GM10248 (cell line): Measurements from ENCODE around the gene HELZ.

Experiments
- CTCF ChIA-PET: fragments of 300-600 bp; sonication (Branson Sonifier 250); formaldehyde crosslinking; extraction: SDS; loops from one replicate; lab custom pipeline; 2021; ENCODE audit warnings: antibody characterized with exemption; lab: Yijun Ruan, JAX
- POLR2A ChIA-PET: fragments of 350-650 bp; sonication (Branson Sonifier 250); formaldehyde crosslinking; extraction: SDS; loops from one replicate; lab custom pipeline; 2020; ENCODE audit warnings: antibody characterized with exemption; lab: Yijun Ruan, JAX
- DNase-seq: peaks from one replicate; pipeline ENCODE4 v3.0.0; 2012; ENCODE audit errors: extremely low spot score
- TF ChIP-seq, protein P1 (sequence below): IDR thresholded peaks from 2 replicates; pipeline ENCODE4 v1.5.1; 2012; ENCODE audit warnings: mild to moderate bottlenecking, low read depth; ENCODE audit errors: extremely low read depth, missing control alignments, control extremely low read depth

The HELZ gene

DNA sequence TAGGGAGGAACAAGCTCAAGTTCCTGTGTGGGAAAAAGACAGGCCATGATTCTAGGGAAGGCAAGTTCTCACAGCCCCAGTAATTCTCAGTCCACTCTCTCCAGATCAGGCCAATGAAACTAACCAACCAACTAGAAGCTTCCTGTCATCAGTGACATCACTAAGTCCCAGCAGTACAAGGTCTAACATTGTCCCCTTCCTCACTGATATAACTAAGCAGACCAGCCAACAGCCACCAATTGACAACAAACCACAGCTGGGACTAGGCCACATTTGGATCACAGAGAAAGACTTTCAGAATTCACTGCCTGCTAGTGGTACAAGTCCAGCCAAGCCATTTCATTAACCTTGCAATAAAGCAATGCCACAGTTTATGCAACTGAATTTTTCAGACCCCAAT lies 106.6 kb downstream of the HELZ start:
- CTCF ChIA-PET = no interaction called here

DNA sequence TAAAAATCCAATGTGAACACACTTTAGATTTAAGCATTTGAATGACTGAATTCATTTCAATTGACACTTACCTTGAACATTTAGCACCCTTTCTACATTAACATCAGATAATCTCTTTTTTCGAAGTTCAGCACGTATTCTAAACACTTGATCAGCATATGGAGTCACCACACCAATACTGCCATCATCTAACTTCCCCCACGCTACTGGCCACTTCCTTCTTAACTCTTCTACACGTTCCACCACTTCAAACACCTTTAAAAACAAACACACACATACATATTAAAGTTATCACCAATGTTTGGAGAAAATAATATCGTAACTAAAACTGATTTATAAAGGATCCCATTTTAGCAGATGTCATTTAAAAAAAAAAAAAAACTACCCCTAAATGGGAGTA lies 107.1 kb downstream of the HELZ start:
- TF ChIP-seq, protein P1, sequence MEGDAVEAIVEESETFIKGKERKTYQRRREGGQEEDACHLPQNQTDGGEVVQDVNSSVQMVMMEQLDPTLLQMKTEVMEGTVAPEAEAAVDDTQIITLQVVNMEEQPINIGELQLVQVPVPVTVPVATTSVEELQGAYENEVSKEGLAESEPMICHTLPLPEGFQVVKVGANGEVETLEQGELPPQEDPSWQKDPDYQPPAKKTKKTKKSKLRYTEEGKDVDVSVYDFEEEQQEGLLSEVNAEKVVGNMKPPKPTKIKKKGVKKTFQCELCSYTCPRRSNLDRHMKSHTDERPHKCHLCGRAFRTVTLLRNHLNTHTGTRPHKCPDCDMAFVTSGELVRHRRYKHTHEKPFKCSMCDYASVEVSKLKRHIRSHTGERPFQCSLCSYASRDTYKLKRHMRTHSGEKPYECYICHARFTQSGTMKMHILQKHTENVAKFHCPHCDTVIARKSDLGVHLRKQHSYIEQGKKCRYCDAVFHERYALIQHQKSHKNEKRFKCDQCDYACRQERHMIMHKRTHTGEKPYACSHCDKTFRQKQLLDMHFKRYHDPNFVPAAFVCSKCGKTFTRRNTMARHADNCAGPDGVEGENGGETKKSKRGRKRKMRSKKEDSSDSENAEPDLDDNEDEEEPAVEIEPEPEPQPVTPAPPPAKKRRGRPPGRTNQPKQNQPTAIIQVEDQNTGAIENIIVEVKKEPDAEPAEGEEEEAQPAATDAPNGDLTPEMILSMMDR = no peak
- DNase-seq = no peak
- ChIA-PET CTCF (no interaction called here), POLR2A (no interaction called here)

More for the DNA sequence above, 106.6 kb downstream of the HELZ start:
- POLR2A ChIA-PET = no interaction called here
- TF ChIP-seq, protein P1 = no peak
- DNase-seq = no peak

DNA sequence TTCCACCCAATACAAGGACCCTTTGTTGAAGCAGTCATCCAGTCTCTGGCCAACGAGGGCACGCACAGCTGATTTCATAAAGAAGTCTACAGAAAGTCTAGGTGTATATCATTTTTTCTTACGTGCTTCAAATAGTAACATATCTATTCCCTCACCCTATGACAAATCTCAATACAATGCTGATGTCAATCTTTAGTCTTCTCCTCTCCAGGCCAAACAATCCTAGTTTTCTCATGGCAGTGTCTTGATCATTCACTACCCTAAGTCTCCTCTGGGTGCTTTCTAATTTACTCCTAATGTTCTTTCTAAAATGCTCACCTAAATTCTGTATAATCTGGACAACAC lies 108.0 kb downstream of the HELZ start:
- TF ChIP-seq, protein P1 = no peak
- CTCF ChIA-PET = no interaction called here
- POLR2A ChIA-PET = no interaction called here
- no peak for DNase-seq

DNA sequence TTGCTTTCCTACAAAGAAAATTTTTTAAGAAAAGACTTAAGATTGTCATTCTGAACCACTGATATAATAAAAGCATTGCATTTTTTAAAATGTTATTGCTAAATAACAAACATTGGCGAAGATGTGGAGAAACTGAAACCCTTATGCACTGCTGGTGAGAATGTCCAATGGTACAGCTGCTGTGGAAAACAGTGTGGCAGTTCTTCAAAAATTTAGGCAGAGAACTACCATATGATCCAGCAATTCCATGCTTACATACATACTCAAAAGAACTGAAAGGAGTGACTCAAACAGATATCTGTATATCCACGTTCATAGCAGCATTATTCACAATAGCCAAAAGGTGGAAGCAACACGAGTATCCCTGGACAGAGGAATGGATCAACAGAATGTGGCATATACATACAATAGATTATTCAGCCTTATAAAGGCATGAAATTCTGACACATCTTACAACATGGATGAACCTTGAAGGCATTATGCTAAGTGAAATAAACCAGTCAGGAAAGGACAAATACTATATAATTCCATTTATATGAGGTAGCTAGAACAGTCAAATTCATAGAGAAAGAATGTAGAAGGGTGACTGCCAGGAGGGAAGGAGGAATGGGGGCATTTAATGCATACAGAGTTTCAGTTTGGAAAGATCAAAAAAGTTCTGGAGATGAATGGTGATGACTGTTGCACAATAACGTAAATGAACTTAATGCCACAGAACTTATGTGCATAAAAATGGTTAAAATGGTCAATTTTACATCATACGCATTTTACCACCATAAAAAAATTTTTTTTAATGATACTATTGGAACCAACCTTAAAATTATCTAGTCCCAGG lies 108.6 kb downstream of the HELZ start:
- DNase-seq = no peak
- CTCF ChIA-PET = interaction anchor here (1.8 kb wide), 1 partner anchor 10 kb away, joined by 6 read pairs; no protein-coding TSS in a partner anchor
- POLR2A ChIA-PET = no interaction called here
- TF ChIP-seq, protein P1 = no peak

DNA sequence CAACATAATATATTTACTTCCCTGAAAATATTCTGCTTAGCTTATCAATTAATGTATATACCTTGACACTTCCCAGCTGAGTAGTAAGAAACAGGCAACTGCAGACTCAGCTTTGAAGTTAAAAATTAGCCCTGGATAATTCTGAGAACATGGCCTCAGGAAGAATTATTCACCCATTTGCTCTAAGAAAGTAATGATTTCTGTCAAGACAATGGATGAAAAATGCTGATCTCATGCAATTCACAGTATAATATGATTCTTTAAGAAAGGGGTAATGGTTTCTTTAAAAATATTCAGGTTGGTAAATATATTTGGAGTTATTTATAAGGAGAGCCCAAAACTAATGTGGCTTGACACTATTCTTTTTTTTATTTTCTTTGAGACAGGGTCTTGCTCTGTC lies 111.8 kb downstream of the HELZ start:
- TF ChIP-seq, protein P1 = no peak
- DNase-seq = no peak
- ChIA-PET POLR2A (no interaction called here), CTCF (interaction anchor here (1.3 to 1.4 kb wide), 3 partner anchors 10 to 26 kb away, joined by 3 to 4 read pairs (median 3); no protein-coding TSS in a partner anchor)

DNA sequence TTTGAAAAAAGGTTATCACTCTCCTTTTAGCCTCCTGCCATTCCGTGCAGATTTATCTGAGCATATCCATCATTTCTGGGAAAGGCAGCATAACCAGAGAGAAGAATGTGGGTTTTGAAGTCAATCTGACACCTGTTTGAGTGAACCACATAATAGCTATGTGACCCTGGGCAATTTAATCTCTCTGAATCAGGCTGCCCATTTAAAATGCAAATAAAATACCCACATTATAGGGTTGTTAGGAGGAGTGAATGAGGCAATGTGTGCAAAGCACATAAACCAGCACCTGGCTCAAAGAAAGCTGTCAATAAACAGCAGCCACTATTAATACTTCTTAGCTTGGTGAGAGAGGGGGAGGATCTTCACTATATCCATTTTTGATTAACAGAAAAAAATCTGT lies 112.6 kb downstream of the HELZ start:
- no peak for DNase-seq
- CTCF ChIA-PET = interaction anchor here (1.3 kb wide), 1 partner anchor 26 kb away, joined by 3 read pairs; no protein-coding TSS in a partner anchor
- POLR2A ChIA-PET = no interaction called here
- TF ChIP-seq, protein P1 = no peak
